BJ (cell line): ENCODE data around the gene SBK3. TPM values are rescaled to one million over a fixed set of nuclear protein-coding genes. Genes with fewer than 3 reads are reported as not detected.

Experiments used
- CTCF ChIA-PET: fragments of 350-600 bp; formaldehyde crosslinking; extraction: SDS; loops from one replicate; lab custom pipeline; 2021; ENCODE audit warnings: antibody characterized with exemption, inconsistent platforms; lab: Yijun Ruan, JAX
- POLR2A ChIA-PET: fragments of 300-600 bp; sonication (Branson Sonifier 250); formaldehyde crosslinking; extraction: SDS; loops from one replicate; lab custom pipeline; 2021; ENCODE audit warnings: antibody characterized with exemption; lab: Charles Lee
- DNase-seq: peaks from one replicate; pipeline ENCODE4 v3.0.0-alpha.2; 2011; ENCODE audit warnings: low read depth
- H3K27me3 ChIP-seq: 2 replicates; pipeline ENCODE4 v1.6.0; 2011; ENCODE audit warnings: low read length; ENCODE audit not compliant: control insufficient read depth, insufficient read depth
- H3K36me3 ChIP-seq: 2 replicates; pipeline ENCODE4 v1.5.1; 2011; ENCODE audit warnings: low read length; ENCODE audit not compliant: control insufficient read depth, insufficient read depth
- H3K4me3 ChIP-seq: 2 replicates; pipeline ENCODE4 v1.5.1; 2011; ENCODE audit warnings: low read depth, mild to moderate bottlenecking, control low read depth, low read length
- CTCF ChIP-seq: IDR thresholded peaks from 2 replicates; pipeline ENCODE4 v1.5.1; 2011; ENCODE audit warnings: low read depth, mild to moderate bottlenecking, control low read depth, inconsistent platforms, low read length, moderate library complexity; ENCODE audit not compliant: insufficient read depth
- polyA plus RNA-seq: library from polyadenylated mRNA; depleted of rRNA; stranded (reverse); fragments of >200 nt; gene quantifications from 2 replicates; pipeline ENCODE4 v1.2.3, GENCODE V29; 2011

SBK3 gene
- polyA plus RNA-seq, 1 experiment = 0.11 TPM

- Histone ChIP-seq H3K4me3 (no peak overlapping the region), H3K27me3 (no peaks in the 10 kb centered on the region), H3K36me3 (no peaks in the 10 kb centered on the region)
- no peak for TF ChIP-seq CTCF
- ChIA-PET POLR2A (no interaction called here), CTCF (no interaction called here)
- no peak for DNase-seq
Observed at GRCh38 chr19:55539090-55539984, 6.0 kb downstream of the SBK3 start.

GRCh38 chr19:55538132-55538531 is 7.2 kb downstream of the SBK3 start:
- Histone ChIP-seq H3K36me3 (no peaks in the 10 kb centered on the region), H3K4me3 (no peak overlapping the region), H3K27me3 (no peaks in the 10 kb centered on the region)
- no peak for TF ChIP-seq CTCF
- no peak for DNase-seq
- ChIA-PET POLR2A (no interaction called here), CTCF (interaction anchor here (1.5 kb wide), 1 partner anchor 10 kb away, joined by 4 read pairs; no protein-coding TSS in a partner anchor)

DNA sequence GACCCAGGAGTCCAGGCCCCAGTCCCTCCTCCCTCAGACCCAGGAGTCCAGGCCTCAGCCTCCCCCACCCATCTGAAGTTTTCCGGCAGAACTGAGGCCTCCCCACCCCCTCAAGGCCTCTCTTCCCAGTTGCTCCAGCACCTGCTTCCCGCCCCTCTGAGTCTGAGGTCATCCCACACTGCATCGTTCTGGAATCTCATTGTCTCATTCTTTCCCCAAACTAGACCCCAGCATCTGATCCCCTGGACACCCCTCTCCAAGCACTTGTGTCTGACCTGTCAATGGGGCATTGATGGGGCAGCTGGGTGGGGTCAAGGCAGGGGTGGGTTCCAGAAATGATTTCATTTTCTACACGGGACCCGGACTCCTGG is 7.6 kb downstream of the SBK3 start:
- CTCF ChIA-PET = interaction anchor here (1.5 kb wide), 1 partner anchor 9 kb away, joined by 4 read pairs; no protein-coding TSS in a partner anchor
- Histone ChIP-seq H3K36me3 (no peaks in the 10 kb centered on the region), H3K4me3 (no peak overlapping the region), H3K27me3 (no peaks in the 10 kb centered on the region)
- TF ChIP-seq CTCF = no peak
- POLR2A ChIA-PET = no interaction called here
- no peak for DNase-seq

DNA sequence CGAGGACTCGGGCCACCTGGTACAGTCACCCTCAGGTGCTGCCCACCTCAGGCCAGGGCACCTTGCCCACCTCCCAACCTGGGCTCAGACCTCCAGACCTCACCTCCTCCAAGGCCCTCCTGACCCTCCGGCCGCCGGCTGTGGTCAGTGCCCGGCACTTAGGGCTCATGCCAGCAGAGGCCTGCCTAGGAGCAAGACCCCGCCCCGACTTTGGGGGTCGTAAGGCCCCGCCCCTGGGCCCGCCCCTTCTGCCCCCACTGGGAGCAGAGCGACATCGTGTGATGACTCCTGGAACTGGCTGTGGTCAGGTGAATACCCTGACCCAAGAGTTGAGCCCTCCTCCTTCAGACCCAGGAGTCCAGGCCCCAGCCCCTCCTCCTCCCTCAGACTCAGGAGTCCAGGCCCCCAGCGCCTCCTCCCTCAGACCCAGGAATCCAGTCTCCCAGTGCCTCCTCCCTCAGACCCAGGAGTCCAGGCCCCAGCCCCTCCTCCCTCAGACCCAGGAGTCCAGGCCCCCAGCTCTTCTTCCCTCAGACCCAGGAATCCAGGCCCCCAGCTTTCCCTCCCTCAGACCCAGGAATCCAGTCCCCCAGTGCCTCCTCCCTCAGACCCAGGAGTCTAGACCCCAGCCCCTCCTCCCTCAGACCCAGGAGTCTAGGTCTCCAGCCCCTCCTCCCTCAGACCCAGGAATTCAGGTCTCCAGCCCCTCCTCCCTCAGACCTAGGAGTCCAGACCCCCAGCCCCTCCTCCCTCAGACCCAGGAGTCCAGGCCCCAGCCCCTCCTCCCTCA is 8.2 kb downstream of the SBK3 start, which contains the start of gene SBK2:
Gene SBK2 (minus strand): TSS at position 183 of the 790 bp plus-strand sequence. CDS start 839 bp downstream, outside the sequence.
- ChIA-PET POLR2A (no interaction called here), CTCF (interaction anchor here (1.5 kb wide), 1 partner anchor 9 kb away, joined by 4 read pairs; no protein-coding TSS in a partner anchor)
- H3K27me3 ChIP-seq = no peaks in the 10 kb centered on the region
- no peaks in the 10 kb centered on the region for H3K36me3 ChIP-seq
- no peak for DNase-seq
- no peak within 1 kb of the TSS for H3K4me3 ChIP-seq
- peak; percentile 25; the same call in 1 of the 2 replicates for TF ChIP-seq CTCF

GRCh38 chr19:55536366-55536765 is 9.0 kb downstream of the SBK3 start:
- CTCF ChIA-PET = interaction anchor here (1.1 to 1.8 kb wide), 2 partner anchors 70 to 96 kb away, joined by 3 to 4 read pairs; no protein-coding TSS in a partner anchor
- Histone ChIP-seq H3K4me3 (no peak overlapping the region), H3K27me3 (no peaks in the 10 kb centered on the region), H3K36me3 (no peaks in the 10 kb centered on the region)
- DNase-seq = no peak
- no peak for TF ChIP-seq CTCF
- POLR2A ChIA-PET = no interaction called here
